Parathyroid adenoma (tissue), 2 donors: ENCODE data around the gene PTBP1.
A peak's percentile ranks its signal among the peaks of the same experiment; 100 is the strongest.

Source experiments
- H2AFZ ChIP-seq: fragments of 300-600 bp; sonication (generic); one replicate; pipeline ENCODE4 v1.7.0; 2017; ENCODE audit warnings: antibody characterized with exemption, mild to moderate bottlenecking
- H3K27ac ChIP-seq: fragments of 300-600 bp; sonication (generic); one replicate; pipeline ENCODE4 v1.7.0; 2017
- H3K27me3 ChIP-seq: fragments of 300-600 bp; sonication (generic); one replicate; pipeline ENCODE4 v1.7.0; 2017; ENCODE audit warnings: low read length; ENCODE audit not compliant: control insufficient read depth, insufficient read depth
- H3K36me3 ChIP-seq: fragments of 300-600 bp; sonication (generic); one replicate; pipeline ENCODE4 v1.7.0; 2017; ENCODE audit warnings: low read length; ENCODE audit not compliant: control insufficient read depth, insufficient read depth
- H3K4me1 ChIP-seq: fragments of 300-600 bp; sonication (generic); one replicate; pipeline ENCODE4 v1.7.0; 2017; ENCODE audit warnings: control low read depth
- H3K4me2 ChIP-seq: fragments of 300-600 bp; sonication (generic); one replicate; pipeline ENCODE4 v1.7.0; 2017; ENCODE audit warnings: low read length
- H3K4me3 ChIP-seq: fragments of 300-600 bp; sonication (generic); one replicate; pipeline ENCODE4 v1.7.0; 2017; ENCODE audit warnings: low read depth, low read length
- H3K79me2 ChIP-seq: fragments of 300-600 bp; sonication (generic); one replicate; pipeline ENCODE4 v1.7.0; 2017; ENCODE audit warnings: control low read depth
- H3K9ac ChIP-seq: fragments of 300-600 bp; sonication (generic); one replicate; pipeline ENCODE4 v1.7.0; 2017; ENCODE audit warnings: mild to moderate bottlenecking
- H3K9me3 ChIP-seq: fragments of 300-600 bp; sonication (generic); one replicate; pipeline ENCODE4 v1.7.0; 2017; ENCODE audit warnings: low read length; ENCODE audit not compliant: control insufficient read depth
- CTCF ChIP-seq: fragments of 300-600 bp; sonication (generic); IDR thresholded peaks from one replicate; pipeline ENCODE4 v1.7.0; 2017; ENCODE audit warnings: antibody characterized with exemption, mild to moderate bottlenecking
- donor health status: primary hyperparathyroidism.

The PTBP1 gene

GRCh38 chr19:771332-771785, 25.9 kb upstream of the PTBP1 start:
- Histone ChIP-seq H3K4me1 (peaks cover 6% of the 10 kb centered on the region), H3K9ac (no peak overlapping the region), H2AFZ (no peak overlapping the region), H3K27me3 (no peaks in the 10 kb centered on the region), H3K36me3 (no peaks in the 10 kb centered on the region), H3K4me3 (no peak overlapping the region), H3K4me2 (no peak overlapping the region), H3K27ac (no peak overlapping the region), H3K79me2 (no peaks in the 10 kb centered on the region), H3K9me3 (no peaks in the 10 kb centered on the region)
- TF ChIP-seq CTCF, result peak; percentile 54

GRCh38 chr19:772063-772462, 25.2 kb upstream of the PTBP1 start:
- no peak for TF ChIP-seq CTCF
- H2AFZ ChIP-seq, result no peak overlapping the region

GRCh38 chr19:772730-773436, 24.4 kb upstream of the PTBP1 start:
- Histone ChIP-seq H3K4me2 (no peak overlapping the region), H3K79me2 (no peaks in the 10 kb centered on the region), H3K27me3 (no peaks in the 10 kb centered on the region), H3K36me3 (no peaks in the 10 kb centered on the region), H3K4me1 (peaks cover 6% of the 10 kb centered on the region), H3K4me3 (no peak overlapping the region), H3K9ac (no peak overlapping the region), H2AFZ (peak overlapping the region; percentile 69), H3K27ac (no peak overlapping the region), H3K9me3 (no peaks in the 10 kb centered on the region)
- no peak for TF ChIP-seq CTCF

More at GRCh38 chr19:772063-772462, 25.2 kb upstream of the PTBP1 start:
- no peak overlapping the region for H3K4me2 ChIP-seq
- H3K36me3 ChIP-seq, result no peaks in the 10 kb centered on the region
- H3K9me3 ChIP-seq, result no peaks in the 10 kb centered on the region
- H3K27ac ChIP-seq, result no peak overlapping the region
- no peak overlapping the region for H3K4me3 ChIP-seq
- no peak overlapping the region for H3K9ac ChIP-seq
- no peaks in the 10 kb centered on the region for H3K79me2 ChIP-seq
- peaks cover 6% of the 10 kb centered on the region for H3K4me1 ChIP-seq
- no peaks in the 10 kb centered on the region for H3K27me3 ChIP-seq

- H3K79me2 ChIP-seq, result no peaks in the 10 kb centered on the region
- no peak overlapping the region for H2AFZ ChIP-seq
- TF ChIP-seq CTCF, result no peak
- no peak overlapping the region for H3K9ac ChIP-seq
- H3K27ac ChIP-seq, result no peak overlapping the region
- no peaks in the 10 kb centered on the region for H3K27me3 ChIP-seq
- H3K9me3 ChIP-seq, result no peaks in the 10 kb centered on the region
- H3K36me3 ChIP-seq, result no peaks in the 10 kb centered on the region
- H3K4me2 ChIP-seq, result no peak overlapping the region
- H3K4me1 ChIP-seq, result peaks cover 6% of the 10 kb centered on the region
- H3K4me3 ChIP-seq, result no peak overlapping the region
Measured at GRCh38 chr19:776549-776948, 20.7 kb upstream of the PTBP1 start.
